DMS79 treated with DMSO at 0.1 percent for 48 hours (cell line): ENCODE measurements around the gene F7.
A peak's percentile ranks its signal among the peaks of the same experiment; 100 is the strongest.
"Not testable (repeated sequence)": the region's sequence is repeated elsewhere in the genome, so short reads cannot be mapped to it uniquely, and the experiment has no call there.

Experiments used
- DNase-seq: peaks from one replicate; lab custom pipeline; 2025; lab: John Stamatoyannopoulos, UW

The F7 gene

GRCh38 chr13:113072376-113072775, 33.2 kb upstream of the F7 start:
- no peak for DNase-seq

- no peak for DNase-seq
Observed at GRCh38 chr13:113073942-113074341, 31.6 kb upstream of the F7 start.

GRCh38 chr13:113074401-113074800, 31.2 kb upstream of the F7 start:
- DNase-seq, result no peak

DNA sequence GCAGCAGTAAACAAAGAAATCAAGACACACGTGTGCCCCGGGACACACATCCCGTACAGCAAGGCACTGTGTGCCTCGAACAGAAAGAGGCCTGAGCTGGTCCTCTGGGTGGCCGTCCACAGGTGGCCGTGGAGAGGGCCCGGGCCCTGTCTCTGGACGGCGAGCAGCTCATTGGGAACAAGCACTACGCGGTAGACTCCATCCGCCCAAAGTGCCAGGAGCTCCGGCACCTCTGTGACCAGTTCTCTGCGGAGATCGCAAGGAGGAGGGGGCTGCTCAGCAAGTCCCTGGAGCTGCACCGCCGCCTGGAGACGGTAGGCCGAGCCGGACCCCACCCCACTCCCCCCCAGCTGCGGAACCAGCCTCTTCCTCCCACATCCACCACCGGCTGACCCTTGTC, 30.7 kb upstream of the F7 start:
- DNase-seq, result no peak

DNA sequence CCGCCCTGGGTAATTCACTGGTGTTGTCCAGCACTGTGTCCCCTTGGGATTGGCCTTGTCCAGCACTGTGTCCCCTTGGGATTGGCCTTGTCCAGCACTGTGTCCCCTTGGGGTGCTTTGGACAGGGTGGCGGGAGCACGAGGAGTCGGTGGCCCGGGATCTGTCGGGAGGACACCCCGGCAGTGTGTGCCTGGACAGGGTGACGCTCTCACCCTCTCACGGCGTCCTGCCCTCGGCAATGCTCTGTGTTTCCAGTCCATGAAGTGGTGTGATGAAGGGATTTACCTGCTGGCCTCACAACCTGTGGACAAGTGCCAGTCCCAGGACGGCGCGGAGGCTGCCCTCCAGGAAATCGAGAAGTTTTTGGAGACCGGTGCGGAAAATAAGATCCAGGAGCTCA, 29.9 kb upstream of the F7 start:
- DNase-seq, result no peak

DNA sequence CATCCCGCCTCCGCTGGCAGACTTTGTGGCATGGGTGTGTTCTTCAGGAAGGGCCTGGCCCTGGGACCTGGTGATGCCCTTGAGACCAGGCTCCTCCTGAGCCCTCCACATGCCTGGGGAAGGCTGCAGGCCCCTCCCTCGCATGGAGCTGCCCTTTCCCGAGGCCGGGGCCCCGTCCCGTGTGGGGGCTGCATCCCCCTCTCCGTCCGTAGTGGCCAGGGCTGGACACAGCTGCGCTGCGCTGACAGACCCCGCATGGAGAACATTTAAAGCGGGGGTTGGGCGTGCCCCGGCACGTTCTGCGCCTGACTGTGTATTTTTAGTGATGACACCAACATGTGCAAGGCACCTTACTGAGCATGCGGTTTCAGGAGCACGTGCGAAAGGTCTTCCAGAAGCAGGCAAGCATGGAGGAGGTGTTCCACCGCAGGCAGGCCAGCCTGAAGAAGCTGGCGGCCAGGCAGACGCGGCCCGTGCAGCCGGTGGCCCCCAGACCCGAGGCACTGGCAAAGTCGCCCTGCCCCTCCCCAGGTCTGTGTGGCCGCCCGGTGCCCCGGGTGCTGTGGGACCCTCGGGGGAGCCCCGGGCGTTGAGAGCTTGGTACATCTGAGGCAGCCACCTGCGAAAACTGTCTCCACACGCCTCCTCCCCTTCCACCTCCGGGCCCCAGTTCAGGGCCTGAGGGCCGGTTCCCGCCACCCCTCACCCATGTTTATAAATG, 28.8 kb upstream of the F7 start:
- DNase-seq, result no peak

DNA sequence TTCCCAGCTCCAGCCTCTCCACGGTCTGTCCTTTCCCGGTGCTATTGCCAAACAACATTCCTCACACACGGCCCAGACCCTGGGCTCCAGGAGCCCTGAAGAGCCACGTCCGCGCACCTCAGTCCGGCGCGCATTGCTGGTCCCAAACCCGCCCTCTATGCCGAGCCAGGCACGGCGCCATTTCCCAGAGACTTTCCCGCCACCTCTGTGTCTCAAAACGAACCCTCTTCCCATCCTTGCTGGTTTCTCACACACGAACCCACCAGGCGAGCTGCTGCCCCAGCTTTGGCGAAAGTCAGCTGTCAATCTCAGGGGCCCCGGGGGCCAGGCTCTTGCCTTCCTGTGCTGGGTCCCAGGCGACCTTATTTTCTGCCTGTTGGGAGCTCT, 28.0 kb upstream of the F7 start:
- DNase-seq, result no peak

DNA sequence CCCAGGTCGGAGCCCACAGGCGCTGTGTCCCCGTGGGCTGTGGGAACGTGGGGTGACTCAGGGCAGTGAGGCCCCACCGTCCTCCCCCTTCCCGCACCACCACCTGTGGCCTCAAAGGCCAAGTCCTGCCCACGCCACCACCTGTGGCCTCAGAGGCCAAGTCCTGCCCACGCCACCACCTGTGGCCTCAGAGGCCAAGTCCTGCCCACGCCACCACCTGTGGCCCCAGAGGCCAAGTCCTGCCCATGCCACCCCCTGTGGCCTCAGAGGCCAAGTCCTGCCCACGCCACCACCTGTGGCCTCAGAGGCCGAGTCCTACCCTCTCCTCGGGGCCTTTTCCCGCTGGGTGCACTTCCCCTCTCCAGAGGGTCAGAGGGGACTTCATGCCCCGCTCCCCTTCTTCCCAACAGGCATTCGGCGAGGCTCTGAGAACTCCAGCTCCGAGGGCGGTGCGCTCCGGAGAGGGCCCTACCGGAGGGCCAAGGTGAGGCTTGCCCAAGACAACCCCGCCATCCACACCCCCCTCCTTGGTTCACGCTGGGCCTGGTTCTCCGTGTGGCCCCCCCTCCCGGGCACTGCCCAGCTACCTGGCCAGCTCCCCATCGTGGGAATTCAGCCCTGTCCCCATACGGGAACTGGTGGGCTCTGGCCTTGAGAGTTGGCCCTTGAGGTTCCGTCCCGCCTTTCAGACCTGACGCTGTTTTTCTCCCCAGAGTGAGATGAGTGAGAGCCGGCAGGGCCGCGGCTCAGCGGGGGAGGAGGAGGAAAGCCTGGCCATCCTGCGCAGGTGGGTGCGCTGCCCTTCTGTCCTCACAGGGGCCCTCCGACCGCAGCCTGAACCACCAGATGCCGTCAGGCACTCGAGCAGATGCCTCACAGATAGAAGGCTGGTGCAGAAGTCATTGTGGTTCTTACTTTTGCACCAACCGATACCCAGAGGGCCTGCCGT, 27.4 kb upstream of the F7 start:
- DNase-seq, result peak; percentile 87

DNA sequence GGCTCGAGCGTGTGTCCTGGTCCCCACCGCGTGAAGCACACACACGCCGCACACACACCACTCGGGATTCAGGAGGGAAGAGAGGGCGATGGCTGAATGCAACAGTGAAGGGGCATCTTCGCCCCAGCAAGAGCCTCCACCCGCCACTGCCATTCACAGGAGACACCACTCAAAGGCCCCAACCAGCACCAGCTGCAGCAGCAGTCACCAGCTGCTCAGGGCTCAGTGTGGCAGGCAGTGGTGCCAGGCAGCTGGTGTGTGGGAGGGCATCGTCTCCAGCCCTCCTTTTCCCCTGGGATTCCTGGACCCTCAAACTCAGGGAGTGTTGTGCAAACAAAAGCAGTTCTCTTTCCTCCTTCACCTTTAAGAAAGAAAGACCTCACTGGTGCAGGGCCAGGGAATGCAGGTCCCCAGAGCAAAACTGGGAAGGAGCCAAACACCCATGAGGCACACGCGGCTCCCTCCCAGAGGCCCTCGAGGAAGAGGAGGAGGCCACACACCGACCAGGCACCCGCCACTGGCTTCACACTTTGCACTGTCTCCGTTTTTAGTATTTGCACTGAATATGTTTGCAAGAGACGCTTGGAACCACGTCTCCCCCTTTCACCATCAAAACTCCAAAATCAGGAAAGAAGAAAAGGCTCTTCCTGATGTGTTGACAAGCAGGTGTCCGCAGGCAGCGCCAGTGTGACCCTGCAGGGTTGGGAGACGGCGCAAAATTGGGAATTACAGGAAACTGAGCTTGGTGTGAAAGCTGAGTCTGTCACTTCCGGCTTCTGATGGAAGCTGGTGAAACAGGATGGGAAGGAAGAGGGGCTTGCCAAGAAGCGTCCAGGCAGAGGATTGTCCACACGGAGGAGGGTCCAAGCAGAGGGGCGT, 26.4 kb upstream of the F7 start:
- peak; percentile 94 for DNase-seq

GRCh38 chr13:113079781-113080080, 25.9 kb upstream of the F7 start:
- DNase-seq, result not testable (repeated sequence)

- no peak for DNase-seq
Observed at GRCh38 chr13:113080361-113080831, 25.2 kb upstream of the F7 start.

DNA sequence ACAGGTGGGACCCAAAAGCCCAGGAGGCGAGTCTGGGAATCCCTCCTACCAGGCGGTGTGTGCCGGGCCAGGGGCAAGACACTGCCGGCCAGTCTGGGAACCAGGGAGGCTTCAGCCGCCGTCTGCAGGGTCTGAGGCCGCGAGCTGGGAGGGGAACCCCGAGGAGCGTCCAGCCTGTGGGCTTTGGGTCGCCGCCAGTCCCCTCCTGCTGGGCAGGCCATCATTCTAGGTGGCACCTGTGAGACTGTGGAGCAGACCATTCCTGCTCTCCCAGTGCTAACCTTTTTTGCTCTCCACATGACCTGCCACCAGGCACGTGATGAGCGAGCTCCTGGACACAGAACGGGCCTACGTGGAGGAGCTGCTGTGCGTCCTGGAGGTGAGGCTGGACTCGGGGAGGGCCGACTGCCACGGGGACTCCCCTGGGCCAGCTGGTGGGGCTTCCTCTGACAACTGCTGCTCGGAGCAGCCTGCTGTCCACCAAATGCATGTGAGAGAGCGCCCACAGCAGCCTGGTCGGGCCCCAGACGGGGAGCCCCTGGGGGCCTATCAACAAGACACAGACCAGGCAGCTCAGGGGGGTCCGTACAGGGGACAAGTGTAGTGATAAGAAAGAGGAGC, 24.6 kb upstream of the F7 start:
- DNase-seq, result no peak

- DNase-seq, result no peak
Observed at GRCh38 chr13:113082198-113083021, 23.2 kb upstream of the F7 start.

DNA sequence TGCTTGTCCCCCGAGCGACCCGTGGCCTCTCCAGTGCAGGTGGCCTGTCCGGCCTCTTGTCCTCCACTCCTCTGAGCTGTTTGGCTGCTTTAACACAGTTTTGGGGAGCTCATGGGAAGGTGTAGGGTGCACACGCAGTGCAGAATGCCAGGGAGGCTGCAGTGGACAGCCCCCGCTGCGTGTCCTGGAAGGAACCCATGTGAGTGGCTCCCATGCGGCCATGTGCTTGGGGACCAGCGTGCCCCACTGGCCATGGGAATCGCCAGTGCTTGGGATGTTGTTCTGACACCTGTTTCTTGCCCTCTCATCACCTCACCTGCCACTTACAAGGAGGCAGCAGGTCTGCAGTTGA, 22.6 kb upstream of the F7 start:
- peak; percentile 40 for DNase-seq

DNA sequence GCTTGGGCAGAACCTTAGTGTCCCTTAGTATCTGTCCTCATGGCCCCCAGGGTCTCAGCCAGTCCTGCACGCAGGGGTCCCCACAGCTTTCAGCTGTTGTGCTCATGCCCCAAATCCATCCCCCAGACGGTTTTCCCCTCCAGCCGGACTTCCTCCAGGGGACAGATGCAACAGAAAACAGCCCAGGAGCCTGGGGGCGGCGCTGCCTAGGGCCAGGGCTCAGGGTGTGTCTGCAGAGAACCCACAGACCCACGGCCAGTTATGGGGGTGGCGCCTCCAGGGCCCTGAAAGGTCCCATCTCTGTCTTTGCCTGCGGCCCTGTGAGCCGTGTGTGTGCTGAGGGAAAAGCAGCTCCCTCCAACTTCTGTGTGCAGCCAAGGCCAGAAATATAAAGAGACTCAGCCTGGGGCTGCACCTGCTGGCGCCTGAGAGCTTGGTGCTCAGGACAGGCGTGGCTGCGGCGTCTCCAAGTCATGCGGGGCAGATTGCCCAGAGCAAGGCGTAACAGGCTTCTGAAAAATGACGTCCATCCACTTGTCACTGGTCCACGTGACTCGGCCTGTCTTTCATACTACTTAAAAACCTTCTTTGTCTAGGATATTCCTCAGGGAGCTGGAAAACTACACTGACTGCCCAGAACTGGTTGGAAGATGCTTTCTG, 22.1 kb upstream of the F7 start:
- peak; percentile 100 for DNase-seq

DNA sequence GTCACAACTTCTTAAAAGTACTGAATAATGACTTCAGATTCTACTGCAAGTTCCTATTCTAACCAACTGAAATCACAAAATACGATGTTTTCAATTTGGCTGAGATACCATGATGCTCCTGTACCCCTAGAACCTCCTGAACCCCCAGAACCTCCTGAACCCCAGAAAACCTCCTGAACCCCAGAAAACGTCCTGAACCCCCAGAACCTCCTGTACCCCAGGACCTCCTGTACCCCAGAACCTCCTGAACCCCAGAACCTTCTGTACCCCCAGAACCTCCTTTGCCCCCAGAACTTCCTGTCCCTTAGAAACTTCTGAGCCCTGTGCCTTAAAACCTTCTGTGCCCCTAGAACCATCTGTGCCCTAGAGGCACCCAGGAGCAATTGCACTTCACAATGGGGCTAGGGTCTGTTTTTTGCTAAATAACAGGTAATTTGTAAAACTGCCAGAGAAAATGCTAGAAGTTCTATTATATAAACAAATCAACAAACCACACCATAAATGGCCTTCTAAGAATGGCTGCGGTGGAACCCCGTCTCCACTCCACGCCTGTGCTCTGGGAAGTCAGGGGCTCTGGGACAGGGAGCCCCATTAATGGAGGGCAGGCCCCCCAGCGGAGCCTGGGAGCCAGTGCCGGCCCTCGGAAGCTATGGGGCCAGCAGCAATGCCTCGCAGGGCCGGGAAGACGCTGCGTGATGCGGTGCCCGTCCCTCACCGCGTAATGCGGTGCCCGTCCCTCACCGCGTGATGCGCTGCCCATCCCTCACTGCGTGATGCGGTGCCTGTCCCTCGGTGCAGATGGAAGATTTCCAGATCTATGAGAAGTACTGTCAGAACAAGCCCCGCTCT, 21.3 kb upstream of the F7 start:
- DNase-seq, result peak; percentile 21

DNA sequence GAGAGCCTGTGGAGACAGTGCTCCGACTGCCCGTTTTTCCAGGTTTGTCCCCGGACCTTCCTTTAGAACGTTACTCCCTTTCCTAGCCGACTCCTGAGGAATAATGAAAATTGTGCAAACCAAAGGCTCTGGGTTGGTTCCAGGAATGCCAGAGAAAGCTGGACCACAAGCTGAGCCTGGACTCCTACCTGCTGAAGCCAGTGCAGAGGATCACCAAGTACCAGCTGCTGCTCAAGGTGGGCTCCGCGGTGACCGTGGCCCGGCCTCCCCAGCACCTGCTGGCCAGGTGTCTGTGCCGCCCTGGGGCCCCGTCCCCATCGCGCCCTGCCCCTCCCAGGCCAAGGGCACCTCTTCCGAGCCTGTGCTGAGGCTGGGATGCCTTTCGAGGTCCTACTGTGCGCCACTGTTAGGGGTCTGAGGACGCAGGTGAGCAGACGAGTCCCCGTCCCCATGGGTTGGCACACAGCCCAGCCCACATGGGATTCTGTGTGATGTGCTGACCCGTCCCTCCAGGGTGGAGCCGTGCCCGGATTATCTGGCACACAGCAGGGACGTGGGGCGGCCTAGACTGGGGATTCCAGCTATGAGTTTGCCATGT, 20.5 kb upstream of the F7 start:
- DNase-seq, result no peak

DNA sequence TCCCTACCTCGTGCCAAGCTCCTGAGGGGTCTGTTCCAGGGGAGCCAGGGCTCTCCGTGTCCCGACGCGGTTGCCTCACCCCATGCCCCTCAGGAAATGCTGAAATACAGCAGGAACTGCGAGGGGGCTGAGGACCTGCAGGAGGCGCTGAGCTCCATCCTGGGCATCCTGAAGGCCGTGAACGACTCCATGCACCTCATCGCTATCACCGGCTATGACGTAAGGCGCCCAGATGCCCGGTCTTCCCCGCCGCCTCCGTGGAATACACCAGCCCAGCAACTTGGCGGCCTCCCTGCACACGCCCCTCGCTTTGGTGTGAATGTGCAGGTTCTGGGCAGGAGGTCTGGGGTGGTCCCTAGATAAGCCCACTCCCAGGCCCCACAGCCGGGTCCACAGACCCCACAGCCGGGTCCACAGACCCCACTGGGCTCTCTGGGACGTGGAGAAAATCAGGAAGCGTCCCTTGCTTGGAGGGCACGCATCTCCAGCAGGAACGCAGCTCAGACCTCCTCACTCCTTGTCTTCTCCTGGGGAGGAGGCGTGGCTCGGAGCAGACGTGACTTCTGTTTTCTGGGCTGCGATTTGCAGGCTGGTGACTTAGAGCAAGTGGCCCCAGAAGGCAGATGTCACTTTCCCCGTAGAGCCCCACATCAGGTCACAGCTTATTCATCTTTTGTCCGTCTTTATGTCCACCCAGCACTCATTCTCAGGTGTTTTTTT, 19.4 kb upstream of the F7 start:
- no peak for DNase-seq
